OCI-LY1 (cell line): ENCODE data around the gene TNFAIP3.

Source experiments
- H2AFZ ChIP-seq: fragments of 200-600 bp; sonication (generic), shearing (Covaris generic); 2 replicates; pipeline ENCODE4 v1.6.0; 2014; ENCODE audit warnings: antibody characterized with exemption, mild to moderate bottlenecking, low read length
- H3F3A ChIP-seq: fragments of 200-600 bp; sonication (generic), shearing (Covaris generic); 2 replicates; pipeline ENCODE4 v1.6.0; 2014; ENCODE audit warnings: mild to moderate bottlenecking, antibody characterized with exemption, low read length, moderate library complexity; ENCODE audit not compliant: insufficient read depth
- H3K27ac ChIP-seq: fragments of 200-600 bp; sonication (generic); 2 replicates; pipeline ENCODE4 v1.5.1; 2014; ENCODE audit warnings: low read length, mixed run types, mild to moderate bottlenecking, low read depth; ENCODE audit not compliant: poor library complexity, severe bottlenecking
- H3K27me3 ChIP-seq: fragments of 200-600 bp; sonication (generic); 2 replicates; pipeline ENCODE4 v1.6.0; 2014; ENCODE audit warnings: antibody characterized with exemption, mild to moderate bottlenecking, low read length, moderate library complexity; ENCODE audit not compliant: insufficient read depth
- H3K36me3 ChIP-seq: fragments of 200-600 bp; sonication (generic); 2 replicates; pipeline ENCODE4 v1.6.1; 2014; ENCODE audit warnings: mild to moderate bottlenecking, antibody characterized with exemption, low read length, moderate library complexity, mixed read lengths; ENCODE audit not compliant: insufficient read depth
- H3K4me1 ChIP-seq: fragments of 200-600 bp; sonication (generic); 2 replicates; pipeline ENCODE4 v1.5.1; 2014; ENCODE audit warnings: mild to moderate bottlenecking, low read length, moderate library complexity; ENCODE audit not compliant: insufficient read depth, severe bottlenecking
- H3K4me2 ChIP-seq: fragments of 200-600 bp; sonication (generic), shearing (Covaris generic); 2 replicates; pipeline ENCODE4 v1.6.1; 2014; ENCODE audit warnings: low read length
- H3K4me3 ChIP-seq: fragments of 200-600 bp; sonication (generic); 2 replicates; pipeline ENCODE4 v1.5.1; 2014; ENCODE audit warnings: low read length, low read depth, mild to moderate bottlenecking, mixed read lengths; ENCODE audit not compliant: poor library complexity, severe bottlenecking
- H3K79me2 ChIP-seq: fragments of 200-600 bp; shearing (Covaris generic); 2 replicates; pipeline ENCODE4 v1.6.1; 2016; ENCODE audit warnings: mixed run types, low read length, mixed read lengths; ENCODE audit not compliant: insufficient read depth
- H3K9ac ChIP-seq: fragments of 200-600 bp; sonication (generic), shearing (Covaris generic); 2 replicates; pipeline ENCODE4 v1.6.1; 2014; ENCODE audit warnings: mild to moderate bottlenecking, low read length, mixed read lengths
- H3K9me2 ChIP-seq: fragments of 200-600 bp; sonication (generic), shearing (Covaris generic); 2 replicates; pipeline ENCODE4 v1.6.1; 2014; ENCODE audit warnings: low read depth, mild to moderate bottlenecking, low read length, mixed read lengths
- H3K9me3 ChIP-seq: fragments of 200-600 bp; shearing (Covaris generic); 2 replicates; pipeline ENCODE4 v1.6.1; 2014; ENCODE audit warnings: low read length, mixed read lengths
- H4K20me1 ChIP-seq: fragments of 200-600 bp; sonication (generic), shearing (Covaris generic); 2 replicates; pipeline ENCODE4 v1.6.0; 2016; ENCODE audit warnings: mild to moderate bottlenecking, low read length; ENCODE audit not compliant: insufficient read depth
- CTCF ChIP-seq: fragments of 200-600 bp; sonication (generic), shearing (Covaris generic); IDR thresholded peaks from 2 replicates; pipeline ENCODE4 v1.5.1; 2017; ENCODE audit warnings: mild to moderate bottlenecking, antibody characterized with exemption, low read length, moderate library complexity, mixed read lengths
- EZH2 ChIP-seq: fragments of 200-600 bp; sonication (generic), shearing (Covaris generic); IDR thresholded peaks from 2 replicates; pipeline ENCODE4 v1.8.0; 2017; ENCODE audit warnings: borderline replicate concordance, mixed run types, mild to moderate bottlenecking, antibody characterized with exemption, low read length, moderate library complexity, mixed read lengths

Gene TNFAIP3

GRCh38 chr6:137823826-137824555 is 43.1 kb upstream of the TNFAIP3 start:
- no peaks in the 10 kb centered on the region for H3K79me2 ChIP-seq
- H3F3A ChIP-seq = no peaks in the 10 kb centered on the region
- no peaks in the 10 kb centered on the region for H3K9me3 ChIP-seq
- H3K9me2 ChIP-seq = no peaks in the 10 kb centered on the region
- peaks cover 9% of the 10 kb centered on the region for H3K4me1 ChIP-seq
- TF ChIP-seq CTCF (no peak), EZH2 (no peak)
- no peak overlapping the region for H3K9ac ChIP-seq
- no peaks in the 10 kb centered on the region for H3K36me3 ChIP-seq
- H2AFZ ChIP-seq = no peak overlapping the region
- no peak overlapping the region for H3K4me3 ChIP-seq
- no peak overlapping the region for H3K4me2 ChIP-seq
- no peaks in the 10 kb centered on the region for H4K20me1 ChIP-seq
- H3K27ac ChIP-seq = no peak overlapping the region
- H3K27me3 ChIP-seq = no peaks in the 10 kb centered on the region

- Histone ChIP-seq H3K79me2 (no peaks in the 10 kb centered on the region), H3K9me2 (no peaks in the 10 kb centered on the region), H3K4me2 (no peak overlapping the region), H3K4me1 (peaks cover 7% of the 10 kb centered on the region), H3K9me3 (no peaks in the 10 kb centered on the region), H4K20me1 (no peaks in the 10 kb centered on the region), H3K27ac (no peak overlapping the region), H3K4me3 (no peak overlapping the region), H3K9ac (no peak overlapping the region), H3K36me3 (no peaks in the 10 kb centered on the region), H3F3A (no peaks in the 10 kb centered on the region), H2AFZ (no peak overlapping the region), H3K27me3 (no peaks in the 10 kb centered on the region)
- no peak for TF ChIP-seq CTCF
- TF ChIP-seq EZH2 = no peak
These were observed 42.5 kb upstream of the TNFAIP3 start for GRCh38 chr6:137824556-137824879.

GRCh38 chr6:137824896-137825295 is 42.2 kb upstream of the TNFAIP3 start:
- Histone ChIP-seq H3F3A (no peaks in the 10 kb centered on the region), H3K4me3 (no peak overlapping the region), H2AFZ (no peak overlapping the region), H3K9me2 (no peaks in the 10 kb centered on the region), H3K4me1 (peaks cover 3% of the 10 kb centered on the region), H3K9me3 (no peaks in the 10 kb centered on the region), H3K36me3 (no peaks in the 10 kb centered on the region), H3K79me2 (no peaks in the 10 kb centered on the region), H3K27ac (no peak overlapping the region), H3K27me3 (no peaks in the 10 kb centered on the region), H4K20me1 (no peaks in the 10 kb centered on the region), H3K4me2 (no peak overlapping the region), H3K9ac (no peak overlapping the region)
- TF ChIP-seq EZH2 (no peak), CTCF (no peak)
